ENCODE results near the gene KCNH1.

KCNH1 gene

DNA sequence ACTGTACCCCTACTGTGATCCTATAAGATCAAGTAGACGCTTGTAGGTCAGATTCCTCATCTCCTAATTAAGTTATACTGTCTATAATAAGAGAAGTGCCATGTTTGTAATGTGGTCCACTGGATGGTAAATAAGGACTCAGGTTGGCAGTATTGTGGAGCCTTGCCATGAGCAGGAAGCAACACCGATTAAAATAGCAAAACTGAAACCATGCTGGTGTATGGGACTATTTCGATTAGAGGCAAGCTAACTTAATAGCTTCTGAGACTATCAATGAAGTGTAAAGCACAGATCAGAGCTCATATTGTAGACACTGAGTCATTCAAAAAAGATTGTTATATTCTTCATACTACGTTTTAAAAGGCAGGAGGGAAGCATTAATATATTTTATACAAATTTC, 456.4 kb downstream of the KCNH1 start:
- Histone ChIP-seq H4K8ac (ENCODE audit: low read depth, low read length) (no peak overlapping the region), H3K4me1 (ENCODE audit: control insufficient read depth, low read depth, low read length) (no peaks in the 10 kb centered on the region), H3K4me3 (ENCODE audit: low read length) (no peak overlapping the region), H3K56ac (ENCODE audit: low read length) (no peak overlapping the region), H3K27ac (ENCODE audit: low read depth, low read length) (no peak overlapping the region), H4K5ac (ENCODE audit: low read length) (no peak overlapping the region), H2BK120ac (ENCODE audit: low read depth, low read length) (no peak overlapping the region), H3K4me2 (ENCODE audit: low read length) (no peak overlapping the region), H3K4ac (ENCODE audit: low read depth, low read length) (no peak overlapping the region), H2BK15ac (replicated peaks; ENCODE audit: low read depth) (no peak overlapping the region), H3K36me3 (ENCODE audit: control insufficient read depth, insufficient read depth, low read length) (no peaks in the 10 kb centered on the region), H3K79me2 (ENCODE audit: control insufficient read depth, insufficient read depth, low read length) (no peaks in the 10 kb centered on the region), H2BK5ac (ENCODE audit: low read length) (no peak overlapping the region), H3K23ac (ENCODE audit: low read length) (no peak overlapping the region), H3K9ac (ENCODE audit: low read length) (no peak overlapping the region), H3K79me1 (ENCODE audit: low read length) (no peaks in the 10 kb centered on the region), H3K18ac (ENCODE audit: low read length) (no peak overlapping the region), H2AK5ac (ENCODE audit: low read length) (no peak overlapping the region), H3K27me3 (ENCODE audit: insufficient read depth, low read length, poor library complexity) (no peaks in the 10 kb centered on the region)
- DNase-seq, result no peak
- WGBS (ENCODE audit: extremely low coverage, insufficient coverage, low lambda C conversion rate), result no CpG with 5 or more reads among the region's 4 CpGs

DNA sequence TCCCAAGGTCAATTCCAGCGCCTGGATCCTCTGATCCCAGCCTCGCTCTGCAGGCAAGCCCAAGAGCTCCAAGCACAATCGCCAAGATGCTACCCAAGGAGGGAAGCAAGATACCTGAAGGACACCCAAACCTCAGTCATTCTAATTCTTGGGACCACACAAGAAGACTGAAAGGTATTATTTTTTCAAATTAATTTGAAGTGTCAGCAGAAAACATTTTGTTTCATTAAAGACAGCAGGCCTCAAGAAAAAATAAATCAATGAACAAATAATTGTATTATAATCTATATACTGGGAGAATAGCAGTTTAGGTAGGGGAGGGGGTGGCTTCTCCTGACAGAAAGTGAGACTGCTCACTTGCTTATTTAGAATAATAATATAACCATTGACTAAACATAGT, 457.4 kb downstream of the KCNH1 start:
- H2BK120ac ChIP-seq (ENCODE audit: low read depth, low read length), result no peak overlapping the region
- no peak overlapping the region for H4K8ac ChIP-seq (ENCODE audit: low read depth, low read length)
- H3K56ac ChIP-seq (ENCODE audit: low read length), result no peak overlapping the region
- H3K9ac ChIP-seq (ENCODE audit: low read length), result no peak overlapping the region
- no peak overlapping the region for H2BK5ac ChIP-seq (ENCODE audit: low read length)
- no peak for DNase-seq
- no peaks in the 10 kb centered on the region for H3K27me3 ChIP-seq (ENCODE audit: insufficient read depth, low read length, poor library complexity)
- no peaks in the 10 kb centered on the region for H3K4me1 ChIP-seq (ENCODE audit: control insufficient read depth, low read depth, low read length)
- WGBS (ENCODE audit: extremely low coverage, insufficient coverage, low lambda C conversion rate), result no CpG with 5 or more reads among the region's 3 CpGs
- no peak overlapping the region for H2AK5ac ChIP-seq (ENCODE audit: low read length)
- no peaks in the 10 kb centered on the region for H3K36me3 ChIP-seq (ENCODE audit: control insufficient read depth, insufficient read depth, low read length)
- H3K4me2 ChIP-seq (ENCODE audit: low read length), result no peak overlapping the region
- no peak overlapping the region for H3K18ac ChIP-seq (ENCODE audit: low read length)
- H2BK15ac ChIP-seq (replicated peaks; ENCODE audit: low read depth), result no peak overlapping the region
- H3K4ac ChIP-seq (ENCODE audit: low read depth, low read length), result no peak overlapping the region
- no peaks in the 10 kb centered on the region for H3K79me2 ChIP-seq (ENCODE audit: control insufficient read depth, insufficient read depth, low read length)
- no peak overlapping the region for H4K5ac ChIP-seq (ENCODE audit: low read length)
- no peak overlapping the region for H3K27ac ChIP-seq (ENCODE audit: low read depth, low read length)
- H3K4me3 ChIP-seq (ENCODE audit: low read length), result no peak overlapping the region
- no peaks in the 10 kb centered on the region for H3K79me1 ChIP-seq (ENCODE audit: low read length)
- H3K23ac ChIP-seq (ENCODE audit: low read length), result no peak overlapping the region

DNA sequence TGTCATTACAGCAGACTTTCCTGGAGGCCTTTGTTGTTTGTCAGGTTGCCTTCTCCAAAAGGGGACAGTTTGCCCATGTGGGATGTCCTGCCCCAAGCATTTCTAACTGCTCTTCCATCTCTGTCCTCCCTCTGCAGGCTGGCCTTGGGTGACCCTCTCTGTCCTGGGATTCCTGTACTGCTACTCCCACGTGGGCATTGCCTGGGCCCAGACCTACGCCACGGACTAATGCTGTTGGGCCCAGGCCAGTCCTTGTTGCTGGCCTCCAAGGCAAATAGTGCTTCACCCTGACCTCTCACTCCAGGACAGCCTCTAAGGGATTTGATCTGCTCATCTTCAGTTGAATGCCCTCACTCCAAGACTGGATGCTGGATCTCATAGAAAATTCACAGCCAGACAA, 459.8 kb downstream of the KCNH1 start:
- Histone ChIP-seq H2BK15ac (replicated peaks; ENCODE audit: low read depth) (no peak overlapping the region), H2BK120ac (ENCODE audit: low read depth, low read length) (no peak overlapping the region), H3K27me3 (ENCODE audit: insufficient read depth, low read length, poor library complexity) (no peaks in the 10 kb centered on the region), H4K5ac (ENCODE audit: low read length) (no peak overlapping the region), H3K56ac (ENCODE audit: low read length) (no peak overlapping the region), H3K36me3 (ENCODE audit: control insufficient read depth, insufficient read depth, low read length) (no peaks in the 10 kb centered on the region), H3K27ac (ENCODE audit: low read depth, low read length) (no peak overlapping the region), H3K79me2 (ENCODE audit: control insufficient read depth, insufficient read depth, low read length) (no peaks in the 10 kb centered on the region), H2BK5ac (ENCODE audit: low read length) (no peak overlapping the region), H3K23ac (ENCODE audit: low read length) (no peak overlapping the region), H3K18ac (ENCODE audit: low read length) (no peak overlapping the region), H3K4me2 (ENCODE audit: low read length) (no peak overlapping the region), H4K8ac (ENCODE audit: low read depth, low read length) (no peak overlapping the region), H3K9ac (ENCODE audit: low read length) (no peak overlapping the region), H3K4me3 (ENCODE audit: low read length) (no peak overlapping the region), H3K79me1 (ENCODE audit: low read length) (no peaks in the 10 kb centered on the region), H2AK5ac (ENCODE audit: low read length) (no peak overlapping the region), H3K4ac (ENCODE audit: low read depth, low read length) (no peak overlapping the region), H3K4me1 (ENCODE audit: control insufficient read depth, low read depth, low read length) (no peaks in the 10 kb centered on the region)
- no CpG with 5 or more reads among the region's 3 CpGs for WGBS (ENCODE audit: extremely low coverage, insufficient coverage, low lambda C conversion rate)
- no peak for DNase-seq

DNA sequence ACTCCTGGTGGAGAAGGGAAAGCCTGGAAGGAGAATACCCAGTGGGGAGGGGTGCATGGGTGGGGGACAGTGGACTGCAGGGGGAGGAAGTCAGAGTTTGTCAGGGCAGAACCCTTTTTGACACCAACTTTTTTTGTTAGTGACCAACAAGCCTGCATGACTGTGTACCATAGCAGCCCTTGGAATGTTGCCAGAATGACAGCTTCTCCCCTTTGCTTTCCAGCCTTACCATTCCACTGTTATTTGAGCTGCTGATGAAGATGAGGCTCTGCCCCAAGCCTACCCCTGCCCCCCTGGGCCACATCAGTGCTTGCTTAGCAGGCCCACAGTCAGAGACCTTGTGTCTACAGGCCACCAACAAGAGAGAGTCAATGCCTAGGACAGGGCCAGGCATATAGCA, 464.0 kb downstream of the KCNH1 start:
- Histone ChIP-seq H2BK120ac (ENCODE audit: low read depth, low read length) (no peak overlapping the region), H3K27ac (ENCODE audit: low read depth, low read length) (no peak overlapping the region), H3K4me1 (ENCODE audit: control insufficient read depth, low read depth, low read length) (no peaks in the 10 kb centered on the region), H3K27me3 (ENCODE audit: insufficient read depth, low read length, poor library complexity) (no peaks in the 10 kb centered on the region), H3K4ac (ENCODE audit: low read depth, low read length) (no peak overlapping the region), H3K56ac (ENCODE audit: low read length) (no peak overlapping the region), H3K79me1 (ENCODE audit: low read length) (no peaks in the 10 kb centered on the region), H2BK5ac (ENCODE audit: low read length) (no peak overlapping the region), H3K79me2 (ENCODE audit: control insufficient read depth, insufficient read depth, low read length) (no peaks in the 10 kb centered on the region), H3K23ac (ENCODE audit: low read length) (no peak overlapping the region), H4K8ac (ENCODE audit: low read depth, low read length) (no peak overlapping the region), H3K36me3 (ENCODE audit: control insufficient read depth, insufficient read depth, low read length) (no peaks in the 10 kb centered on the region), H2BK15ac (replicated peaks; ENCODE audit: low read depth) (no peak overlapping the region), H3K18ac (ENCODE audit: low read length) (no peak overlapping the region), H3K9ac (ENCODE audit: low read length) (no peak overlapping the region), H3K4me2 (ENCODE audit: low read length) (no peak overlapping the region), H3K4me3 (ENCODE audit: low read length) (no peak overlapping the region), H4K5ac (ENCODE audit: low read length) (no peak overlapping the region), H2AK5ac (ENCODE audit: low read length) (no peak overlapping the region)
- DNase-seq, result no peak

DNA sequence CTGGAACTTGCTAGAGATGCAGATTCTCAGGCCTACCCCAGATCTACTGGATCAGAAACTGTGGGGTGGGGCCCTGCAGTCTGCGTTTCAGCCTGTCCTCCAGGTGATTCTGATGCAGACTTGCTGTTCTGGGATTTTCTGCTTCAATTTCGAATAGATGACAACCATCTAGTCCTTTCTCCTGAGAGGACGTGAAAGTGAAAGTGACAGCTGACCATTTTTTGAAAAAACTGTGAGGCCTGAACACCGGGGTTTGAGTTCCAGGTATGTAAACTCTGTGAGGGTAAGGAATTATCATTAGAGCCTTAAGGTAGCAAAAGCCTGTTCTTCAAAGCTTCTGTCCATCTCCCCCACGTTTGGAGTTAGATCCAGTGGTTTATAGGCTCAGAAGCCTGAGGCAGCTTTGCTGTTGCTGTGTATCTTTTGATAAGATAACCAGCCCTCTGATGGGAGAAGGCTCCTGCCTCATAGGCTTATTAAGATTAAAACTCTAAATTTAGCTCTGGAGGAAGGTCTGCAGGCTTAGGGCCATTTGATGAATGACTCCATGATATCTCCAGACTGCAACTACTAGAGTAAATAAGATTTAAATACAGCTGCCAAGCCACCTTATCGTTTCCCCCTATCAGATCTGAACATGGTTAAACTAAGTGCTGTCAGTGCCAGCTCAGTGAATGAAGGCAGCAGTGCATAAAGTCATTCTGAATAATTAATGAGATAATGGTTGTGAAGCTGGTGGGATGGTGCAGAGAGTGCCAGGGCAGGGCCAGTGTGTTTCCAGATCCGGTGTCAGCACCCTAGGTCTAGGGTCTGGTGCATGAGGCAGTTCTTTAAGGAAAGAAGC, 470.0 kb downstream of the KCNH1 start:
- H3K27ac ChIP-seq (ENCODE audit: low read depth, low read length), result no peak overlapping the region
- no peak overlapping the region for H4K5ac ChIP-seq (ENCODE audit: low read length)
- no peaks in the 10 kb centered on the region for H3K4me1 ChIP-seq (ENCODE audit: control insufficient read depth, low read depth, low read length)
- H3K79me1 ChIP-seq (ENCODE audit: low read length), result no peaks in the 10 kb centered on the region
- no peaks in the 10 kb centered on the region for H3K27me3 ChIP-seq (ENCODE audit: insufficient read depth, low read length, poor library complexity)
- H3K4ac ChIP-seq (ENCODE audit: low read depth, low read length), result no peak overlapping the region
- no CpG with 5 or more reads among the region's 7 CpGs for WGBS (ENCODE audit: extremely low coverage, insufficient coverage, low lambda C conversion rate)
- H4K8ac ChIP-seq (ENCODE audit: low read depth, low read length), result no peak overlapping the region
- no peaks in the 10 kb centered on the region for H3K79me2 ChIP-seq (ENCODE audit: control insufficient read depth, insufficient read depth, low read length)
- H3K23ac ChIP-seq (ENCODE audit: low read length), result no peak overlapping the region
- no peak overlapping the region for H2AK5ac ChIP-seq (ENCODE audit: low read length)
- no peaks in the 10 kb centered on the region for H3K36me3 ChIP-seq (ENCODE audit: control insufficient read depth, insufficient read depth, low read length)
- no peak overlapping the region for H2BK15ac ChIP-seq (replicated peaks; ENCODE audit: low read depth)
- H2BK5ac ChIP-seq (ENCODE audit: low read length), result no peak overlapping the region
- peak; percentile 73 for DNase-seq
- no peak overlapping the region for H3K4me2 ChIP-seq (ENCODE audit: low read length)
- H3K9ac ChIP-seq (ENCODE audit: low read length), result no peak overlapping the region
- H3K4me3 ChIP-seq (ENCODE audit: low read length), result no peak overlapping the region
- H2BK120ac ChIP-seq (ENCODE audit: low read depth, low read length), result no peak overlapping the region
- H3K18ac ChIP-seq (ENCODE audit: low read length), result no peak overlapping the region
- no peak overlapping the region for H3K56ac ChIP-seq (ENCODE audit: low read length)

All from mesendoderm (in vitro differentiated cells).